Measurements from ENCODE around the gene ARSB.
"Not testable (repeated sequence)": the region's sequence is repeated elsewhere in the genome, so short reads cannot be mapped to it uniquely, and the experiment has no call there.

The ARSB gene

GRCh38 chr5:78851891-78852290 lies 133.2 kb downstream of the ARSB start:
- H3K9me3 Mint-ChIP-seq; ATAC-seq (replicated peaks); H3K4me1 Mint-ChIP-seq (ENCODE audit: low read depth in 2 of 2); H3K36me3 Mint-ChIP-seq (ENCODE audit: insufficient read depth); H3K4me3 Mint-ChIP-seq; H3K27me3 Mint-ChIP-seq; H3K27ac Mint-ChIP-seq; DNase-seq: not testable (repeated sequence)

GRCh38 chr5:78845470-78845869 lies 139.6 kb downstream of the ARSB start:
- no peak overlapping the region for H3K27ac Mint-ChIP-seq

GRCh38 chr5:78843436-78843835 lies 141.7 kb downstream of the ARSB start:
- no peaks in the 10 kb centered on the region for H3K36me3 Mint-ChIP-seq (ENCODE audit: insufficient read depth)
- H3K4me3 Mint-ChIP-seq, result no peak overlapping the region
- H3K4me1 Mint-ChIP-seq (ENCODE audit: low read depth in 2 of 2), result peaks cover 0 to 5% of the 10 kb centered on the region in 2 donors
- H3K27ac Mint-ChIP-seq, result no peak overlapping the region
- H3K27me3 Mint-ChIP-seq, result no peaks in the 10 kb centered on the region
- ATAC-seq (replicated peaks) (no peak), DNase-seq (no peak)
- no peaks in the 10 kb centered on the region for H3K9me3 Mint-ChIP-seq

More at GRCh38 chr5:78845470-78845869, 139.6 kb downstream of the ARSB start:
- Mint-ChIP-seq H3K27me3 (no peaks in the 10 kb centered on the region), H3K36me3 (ENCODE audit: insufficient read depth) (no peaks in the 10 kb centered on the region), H3K4me3 (no peak overlapping the region), H3K9me3 (no peaks in the 10 kb centered on the region), H3K4me1 (ENCODE audit: low read depth in 2 of 2) (peaks cover 0 to 5% of the 10 kb centered on the region in 2 donors)
- ATAC-seq (replicated peaks) (no peak), DNase-seq (no peak)

GRCh38 chr5:78841767-78842166 lies 143.3 kb downstream of the ARSB start:
- no peaks in the 10 kb centered on the region for H3K27me3 Mint-ChIP-seq
- ATAC-seq (replicated peaks), result no peak
- H3K36me3 Mint-ChIP-seq (ENCODE audit: insufficient read depth), result no peaks in the 10 kb centered on the region
- no peak for DNase-seq
- no peaks in the 10 kb centered on the region for H3K9me3 Mint-ChIP-seq
- H3K4me3 Mint-ChIP-seq, result no peak overlapping the region
- no peak overlapping the region for H3K27ac Mint-ChIP-seq
- peaks cover 0 to 5% of the 10 kb centered on the region in 2 donors for H3K4me1 Mint-ChIP-seq (ENCODE audit: low read depth in 2 of 2)

- H3K9me3 Mint-ChIP-seq, result no peaks in the 10 kb centered on the region
- H3K4me1 Mint-ChIP-seq (ENCODE audit: low read depth in 2 of 2), result peaks cover 0 to 5% of the 10 kb centered on the region in 2 donors
- no peak overlapping the region for H3K4me3 Mint-ChIP-seq
- no peak for DNase-seq
- no peak overlapping the region for H3K27ac Mint-ChIP-seq
- H3K36me3 Mint-ChIP-seq (ENCODE audit: insufficient read depth), result no peaks in the 10 kb centered on the region
- H3K27me3 Mint-ChIP-seq, result no peaks in the 10 kb centered on the region
- no peak for ATAC-seq (replicated peaks)
Observed at GRCh38 chr5:78838753-78839152, 146.4 kb downstream of the ARSB start.

GRCh38 chr5:78837836-78838235 lies 147.3 kb downstream of the ARSB start:
- DNase-seq (no peak), ATAC-seq (replicated peaks) (no peak)
- Mint-ChIP-seq H3K36me3 (ENCODE audit: insufficient read depth) (no peaks in the 10 kb centered on the region), H3K27me3 (no peaks in the 10 kb centered on the region), H3K9me3 (no peaks in the 10 kb centered on the region), H3K4me1 (ENCODE audit: low read depth in 2 of 2) (peaks cover 0 to 5% of the 10 kb centered on the region in 2 donors), H3K27ac (no peak overlapping the region), H3K4me3 (no peak overlapping the region)

- Mint-ChIP-seq H3K36me3 (ENCODE audit: insufficient read depth) (no peaks in the 10 kb centered on the region), H3K9me3 (no peaks in the 10 kb centered on the region), H3K27me3 (no peaks in the 10 kb centered on the region), H3K4me1 (ENCODE audit: low read depth in 2 of 2) (no peaks in the 10 kb centered on the region), H3K4me3 (no peak overlapping the region), H3K27ac (no peak overlapping the region)
- ATAC-seq (replicated peaks) (no peak), DNase-seq (no peak)
Observed at GRCh38 chr5:78835176-78835575, 149.9 kb downstream of the ARSB start.

GRCh38 chr5:78833284-78833683 lies 151.8 kb downstream of the ARSB start:
- H3K4me1 Mint-ChIP-seq (ENCODE audit: low read depth in 2 of 2), result no peaks in the 10 kb centered on the region
- no peaks in the 10 kb centered on the region for H3K27me3 Mint-ChIP-seq
- no peaks in the 10 kb centered on the region for H3K9me3 Mint-ChIP-seq
- H3K4me3 Mint-ChIP-seq, result no peak overlapping the region
- H3K27ac Mint-ChIP-seq, result no peak overlapping the region
- DNase-seq (no peak), ATAC-seq (replicated peaks) (no peak)
- peaks cover 4% of the 10 kb centered on the region for H3K36me3 Mint-ChIP-seq (ENCODE audit: insufficient read depth)

GRCh38 chr5:78830528-78831046 lies 154.5 kb downstream of the ARSB start:
- H3K27ac Mint-ChIP-seq, result no peak overlapping the region
- no peaks in the 10 kb centered on the region for H3K27me3 Mint-ChIP-seq
- peaks cover 4% of the 10 kb centered on the region for H3K36me3 Mint-ChIP-seq (ENCODE audit: insufficient read depth)
- no peaks in the 10 kb centered on the region for H3K4me1 Mint-ChIP-seq (ENCODE audit: low read depth in 2 of 2)
- H3K4me3 Mint-ChIP-seq, result no peak overlapping the region
- no peaks in the 10 kb centered on the region for H3K9me3 Mint-ChIP-seq
- ATAC-seq (replicated peaks) (no peak), DNase-seq (no peak)

GRCh38 chr5:78829811-78830527 lies 155.1 kb downstream of the ARSB start:
- H3K36me3 Mint-ChIP-seq (ENCODE audit: insufficient read depth), result peaks cover 4% of the 10 kb centered on the region
- no peaks in the 10 kb centered on the region for H3K9me3 Mint-ChIP-seq
- no peaks in the 10 kb centered on the region for H3K27me3 Mint-ChIP-seq
- DNase-seq, result no peak
- H3K4me3 Mint-ChIP-seq, result no peak overlapping the region
- no peak for ATAC-seq (replicated peaks)
- H3K27ac Mint-ChIP-seq, result no peak overlapping the region
- no peaks in the 10 kb centered on the region for H3K4me1 Mint-ChIP-seq (ENCODE audit: low read depth in 2 of 2)

GRCh38 chr5:78827725-78828124 lies 157.4 kb downstream of the ARSB start:
- H3K27ac Mint-ChIP-seq, result no peak overlapping the region
- DNase-seq (no peak), ATAC-seq (replicated peaks) (no peak)
- no peaks in the 10 kb centered on the region for H3K9me3 Mint-ChIP-seq
- no peaks in the 10 kb centered on the region for H3K4me1 Mint-ChIP-seq (ENCODE audit: low read depth in 2 of 2)
- no peaks in the 10 kb centered on the region for H3K27me3 Mint-ChIP-seq
- H3K4me3 Mint-ChIP-seq, result no peak overlapping the region
- H3K36me3 Mint-ChIP-seq (ENCODE audit: insufficient read depth), result peaks cover 4% of the 10 kb centered on the region

GRCh38 chr5:78824831-78825281 lies 160.3 kb downstream of the ARSB start:
- H3K27ac Mint-ChIP-seq, result no peak overlapping the region
- H3K36me3 Mint-ChIP-seq (ENCODE audit: insufficient read depth), result peaks cover 4% of the 10 kb centered on the region
- H3K4me3 Mint-ChIP-seq, result no peak overlapping the region
- no peaks in the 10 kb centered on the region for H3K4me1 Mint-ChIP-seq (ENCODE audit: low read depth in 2 of 2)
- no peaks in the 10 kb centered on the region for H3K27me3 Mint-ChIP-seq
- DNase-seq (no peak), ATAC-seq (replicated peaks) (no peak)
- no peaks in the 10 kb centered on the region for H3K9me3 Mint-ChIP-seq

- Mint-ChIP-seq H3K27me3 (no peaks in the 10 kb centered on the region), H3K27ac (no peak overlapping the region), H3K9me3 (no peaks in the 10 kb centered on the region), H3K36me3 (ENCODE audit: insufficient read depth) (no peaks in the 10 kb centered on the region), H3K4me1 (ENCODE audit: low read depth in 2 of 2) (no peaks in the 10 kb centered on the region), H3K4me3 (no peak overlapping the region)
- no peak for ATAC-seq (replicated peaks)
- DNase-seq, result no peak
Observed at GRCh38 chr5:78823196-78823595, 161.9 kb downstream of the ARSB start.

- H3K36me3 Mint-ChIP-seq (ENCODE audit: insufficient read depth), result no peaks in the 10 kb centered on the region
Observed at GRCh38 chr5:78821536-78822021, 163.5 kb downstream of the ARSB start.

More at GRCh38 chr5:78821536-78822021, 163.5 kb downstream of the ARSB start:
- H3K4me1 Mint-ChIP-seq (ENCODE audit: low read depth in 2 of 2), result no peaks in the 10 kb centered on the region
- no peak overlapping the region for H3K4me3 Mint-ChIP-seq
- H3K27ac Mint-ChIP-seq, result no peak overlapping the region
- H3K9me3 Mint-ChIP-seq, result no peaks in the 10 kb centered on the region
- no peak for ATAC-seq (replicated peaks)
- no peak for DNase-seq
- H3K27me3 Mint-ChIP-seq, result no peaks in the 10 kb centered on the region
